Measurements from ENCODE around the gene VDR.
A peak's percentile ranks its signal among the peaks of the same experiment; 100 is the strongest.

VDR gene

GRCh38 chr12:47808574-47809365 is 96.0 kb downstream of the VDR start:
- DNase-seq, result peak; percentile 34

GRCh38 chr12:47808050-47808449 is 96.7 kb downstream of the VDR start:
- DNase-seq, result peak; percentile 70

GRCh38 chr12:47807338-47807737 is 97.5 kb downstream of the VDR start:
- DNase-seq, result no peak

- DNase-seq, result no peak
Measured at GRCh38 chr12:47805417-47805816, 99.4 kb downstream of the VDR start.

GRCh38 chr12:47804171-47804570 is 100.6 kb downstream of the VDR start:
- no peak for DNase-seq

GRCh38 chr12:47803191-47803875 is 101.5 kb downstream of the VDR start:
- no peak for DNase-seq

GRCh38 chr12:47802312-47802711 is 102.5 kb downstream of the VDR start:
- no peak for DNase-seq

GRCh38 chr12:47801904-47802246 is 102.9 kb downstream of the VDR start:
- no peak for DNase-seq

- no peak for DNase-seq
Measured at GRCh38 chr12:47801170-47801903, 103.5 kb downstream of the VDR start.

- no peak for DNase-seq
Measured at GRCh38 chr12:47800582-47800981, 104.2 kb downstream of the VDR start.

GRCh38 chr12:47799357-47799955 is 105.3 kb downstream of the VDR start:
- no peak for DNase-seq

GRCh38 chr12:47798382-47798948 is 106.3 kb downstream of the VDR start:
- DNase-seq, result no peak

- no peak for DNase-seq
Measured at GRCh38 chr12:47797441-47797840, 107.4 kb downstream of the VDR start.

- DNase-seq, result no peak
Measured at GRCh38 chr12:47795814-47796411, 108.9 kb downstream of the VDR start.

- no peak for DNase-seq
Measured at GRCh38 chr12:47795121-47795813, 109.5 kb downstream of the VDR start.

- no peak for DNase-seq
Measured at GRCh38 chr12:47794679-47795078, 110.1 kb downstream of the VDR start.

GRCh38 chr12:47793015-47793681 is 111.6 kb downstream of the VDR start:
- no peak for DNase-seq

- DNase-seq, result no peak
Measured at GRCh38 chr12:47791874-47792273, 112.9 kb downstream of the VDR start.

Data from activated effector memory CD4-positive, alpha-beta T cell treated with Interleukin-2 at 50 U/mL for 16 hours (primary cell).